H9 (cell line): ENCODE data around the gene CAB39L. TPM values are rescaled to one million over a fixed set of nuclear protein-coding genes. Genes with fewer than 3 reads are reported as not detected.

Source experiments
- DNase-seq: peaks from one replicate; pipeline ENCODE4 v3.0.0-alpha.2; 2017
- H2AFZ ChIP-seq: one replicate; pipeline ENCODE4 v1.6.1; 2013; ENCODE audit warnings: mild to moderate bottlenecking, low read length, control low read depth, moderate library complexity
- H2AK5ac ChIP-seq: 2 replicates; pipeline ENCODE4 v1.6.1; 2013; ENCODE audit warnings: low read length, control low read depth, mixed read lengths; ENCODE audit not compliant: insufficient read length
- H2BK120ac ChIP-seq: one replicate; pipeline ENCODE4 v1.6.1; 2013; ENCODE audit warnings: low read depth, mild to moderate bottlenecking, low read length, control low read depth, inconsistent platforms; ENCODE audit not compliant: poor library complexity, severe bottlenecking
- H2BK12ac ChIP-seq: 2 replicates; pipeline ENCODE4 v1.6.1; 2013; ENCODE audit warnings: low read length, control low read depth, mixed read lengths, low read depth; ENCODE audit not compliant: insufficient read length
- H2BK15ac ChIP-seq: 2 replicates; pipeline ENCODE4 v1.6.1; 2013; ENCODE audit warnings: low read depth, low read length, control low read depth
- H2BK20ac ChIP-seq: one replicate; pipeline ENCODE4 v1.6.1; 2013; ENCODE audit warnings: low read depth, mild to moderate bottlenecking, low read length, control low read depth, inconsistent platforms; ENCODE audit not compliant: poor library complexity, severe bottlenecking
- H2BK5ac ChIP-seq: 2 replicates; pipeline ENCODE4 v1.6.1; 2013; ENCODE audit warnings: low read length, control low read depth, mixed read lengths; ENCODE audit not compliant: insufficient read length
- H3K14ac ChIP-seq: 2 replicates; pipeline ENCODE4 v1.6.1; 2013; ENCODE audit warnings: low read length, control low read depth; ENCODE audit not compliant: insufficient read depth
- H3K18ac ChIP-seq: 2 replicates; pipeline ENCODE4 v1.6.1; 2013; ENCODE audit warnings: low read depth, mild to moderate bottlenecking, mixed read lengths, low read length, control low read depth; ENCODE audit not compliant: insufficient read length
- H3K23ac ChIP-seq: 2 replicates; pipeline ENCODE4 v1.6.1; 2013; ENCODE audit warnings: low read length, control low read depth, mixed read lengths, low read depth; ENCODE audit not compliant: insufficient read length
- H3K23me2 ChIP-seq: 2 replicates; pipeline ENCODE4 v1.6.1; 2013; ENCODE audit warnings: low read depth, mild to moderate bottlenecking, mixed read lengths, low read length, control low read depth; ENCODE audit not compliant: insufficient read length, poor library complexity, severe bottlenecking
- H3K27ac ChIP-seq: 2 replicates; pipeline ENCODE4 v1.5.1; 2013; ENCODE audit warnings: low read length, control low read depth, mixed read lengths, low read depth; ENCODE audit not compliant: insufficient read length
- H3K27me3 ChIP-seq: 2 replicates; pipeline ENCODE4 v1.6.1; 2013; ENCODE audit warnings: low read length, control low read depth, inconsistent platforms; ENCODE audit not compliant: insufficient read depth
- H3K4ac ChIP-seq: 2 replicates; pipeline ENCODE4 v1.6.1; 2013; ENCODE audit warnings: low read depth, mild to moderate bottlenecking, control low read depth, inconsistent platforms, low read length, moderate library complexity
- H3K4me1 ChIP-seq: 2 replicates; pipeline ENCODE4 v1.6.1; 2013; ENCODE audit warnings: low read length, control low read depth, inconsistent platforms; ENCODE audit not compliant: insufficient read depth
- H3K4me2 ChIP-seq: 2 replicates; pipeline ENCODE4 v1.6.1; 2013; ENCODE audit warnings: low read length, control low read depth, mixed read lengths; ENCODE audit not compliant: insufficient read length, insufficient read depth
- H3K56ac ChIP-seq: 2 replicates; pipeline ENCODE4 v1.6.1; 2013; ENCODE audit warnings: low read depth, mild to moderate bottlenecking, mixed read lengths, low read length, control low read depth; ENCODE audit not compliant: insufficient read length
- H3K79me1 ChIP-seq: 2 replicates; pipeline ENCODE4 v1.6.1; 2013; ENCODE audit warnings: low read depth, mild to moderate bottlenecking, moderate library complexity, low read length, control low read depth, inconsistent platforms; ENCODE audit not compliant: insufficient read depth, poor library complexity, severe bottlenecking
- H3K79me2 ChIP-seq: 2 replicates; pipeline ENCODE4 v1.6.1; 2013; ENCODE audit warnings: low read length, control low read depth, inconsistent platforms; ENCODE audit not compliant: insufficient read depth
- H3K9ac ChIP-seq: 2 replicates; pipeline ENCODE4 v1.6.1; 2013; ENCODE audit warnings: low read length, control low read depth, mixed read lengths; ENCODE audit not compliant: insufficient read length; ENCODE audit errors: extremely low read depth
- H3K9me3 ChIP-seq: one replicate; pipeline ENCODE4 v1.6.1; 2013; ENCODE audit warnings: low read depth, low read length, inconsistent platforms; ENCODE audit not compliant: control insufficient read depth
- H3T11ph ChIP-seq: one replicate; pipeline ENCODE4 v1.6.1; 2013; ENCODE audit warnings: mild to moderate bottlenecking, low read length, control low read depth, inconsistent platforms
- H4K20me1 ChIP-seq: one replicate; pipeline ENCODE4 v1.6.1; 2013; ENCODE audit not compliant: control insufficient read depth, insufficient read length, insufficient read depth
- H4K5ac ChIP-seq: 2 replicates; pipeline ENCODE4 v1.6.1; 2013; ENCODE audit warnings: low read depth, mild to moderate bottlenecking, mixed read lengths, low read length, control low read depth; ENCODE audit not compliant: insufficient read length
- H4K8ac ChIP-seq: replicated peaks from 2 replicates; pipeline ENCODE4 v1.6.1; 2013; ENCODE audit warnings: low read length, control low read depth, mixed read lengths, low read depth; ENCODE audit not compliant: insufficient read length
- H4K91ac ChIP-seq: 2 replicates; pipeline ENCODE4 v1.6.1; 2013; ENCODE audit warnings: low read depth, mild to moderate bottlenecking, moderate library complexity, mixed read lengths, low read length, control low read depth; ENCODE audit not compliant: insufficient read length
- H3K27ac Mint-ChIP-seq, 3 experiments: 2 replicates in 2 of 3; 3 replicates in 1 of 3; pipeline ENCODE4 v1.8.0; 2020 to 2021; ENCODE audit warnings: mixed read lengths in 3 of 3, mild to moderate bottlenecking in 1 of 3, moderate library complexity in 1 of 3
- H3K27me3 Mint-ChIP-seq: 2 replicates; pipeline ENCODE4 v1.8.0; 2021; ENCODE audit warnings: low read depth, mild to moderate bottlenecking, moderate library complexity, mixed read lengths
- H3K36me3 Mint-ChIP-seq, 3 experiments: 2 replicates in 2 of 3; 3 replicates in 1 of 3; pipeline ENCODE4 v1.8.0; 2020 to 2021; ENCODE audit warnings: low read depth in 3 of 3, mixed read lengths in 3 of 3; ENCODE audit not compliant: insufficient read depth in 1 of 3
- H3K4me1 Mint-ChIP-seq, 2 experiments: 2 replicates each; pipeline ENCODE4 v1.8.0; 2020; ENCODE audit warnings: mixed read lengths in 2 of 2
- H3K4me3 Mint-ChIP-seq, 2 experiments: 2 replicates in 1 of 2; 3 replicates in 1 of 2; pipeline ENCODE4 v1.8.0; 2020 to 2021; ENCODE audit warnings: mild to moderate bottlenecking in 2 of 2, mixed read lengths in 2 of 2, moderate library complexity in 1 of 2
- H3K9me3 Mint-ChIP-seq, 2 experiments: 2 replicates in 1 of 2; 3 replicates in 1 of 2; pipeline ENCODE4 v1.8.0; 2020; ENCODE audit warnings: mild to moderate bottlenecking in 2 of 2, mixed read lengths in 2 of 2, moderate library complexity in 1 of 2
- CTCF ChIP-seq: fragments of 200-600 bp; sonication (generic); conservative IDR thresholded peaks from 3 replicates; pipeline ENCODE4 v1.8.0; 2021; ENCODE audit warnings: antibody characterized with exemption, mild to moderate bottlenecking
- WGBS: extraction: QIAGEN DNeasy Blood & Tissue Kit; methylation state at CpG from one replicate; pipeline ENCODE4 v1.1.7; 2013; ENCODE audit warnings: missing lambda C conversion rate, low lambda C conversion rate, mixed read lengths; ENCODE audit not compliant: insufficient read length; ENCODE audit errors: extremely low coverage; 5-methylcytosine and 5-hydroxymethylcytosine counted together
- total RNA-seq: library from RNA; stranded (reverse); gene quantifications from 2 replicates; pipeline ENCODE4 v1.2.1, GENCODE V29; 2021

CAB39L gene
- total RNA-seq, 1 experiment from 2014 or later, result 6.0 TPM

- Mint-ChIP-seq H3K4me1 (no peaks in the 10 kb centered on the region), H3K27ac (no peak overlapping the region), H3K36me3 (peaks cover 2 to 11% (median 5%) of the 10 kb centered on the region in 3 experiments; a peak in 4 of 7 replicates), H3K4me3 (no peak overlapping the region), H3K27me3 (no peaks in the 10 kb centered on the region), H3K9me3 (no peaks in the 10 kb centered on the region)
- Histone ChIP-seq H3K9me3 (no peaks in the 10 kb centered on the region), H4K91ac (no peak overlapping the region), H3K14ac (no peak overlapping the region), H3K4me1 (no peaks in the 10 kb centered on the region), H2BK15ac (no peak overlapping the region), H2BK120ac (no peak overlapping the region), H3K56ac (no peak overlapping the region), H4K20me1 (no peaks in the 10 kb centered on the region), H3K79me2 (no peaks in the 10 kb centered on the region), H3K23ac (no peak overlapping the region), H3K4me2 (no peak overlapping the region), H3K23me2 (no peaks in the 10 kb centered on the region), H3T11ph (no peak overlapping the region), H3K18ac (no peak overlapping the region), H2BK5ac (no peak overlapping the region), H3K27me3 (no peaks in the 10 kb centered on the region), H3K79me1 (no peaks in the 10 kb centered on the region), H2AFZ (no peak overlapping the region), H3K27ac (no peak overlapping the region), H3K9ac (no peak overlapping the region), H4K5ac (no peak overlapping the region), H2BK20ac (no peak overlapping the region), H4K8ac (no peak overlapping the region), H2AK5ac (no peak overlapping the region), H2BK12ac (no peak overlapping the region), H3K4ac (no peak overlapping the region)
- TF ChIP-seq CTCF, result no peak
- no peak for DNase-seq
- WGBS, result no CpG with 5 or more reads among the region's 7 CpGs
Observed at GRCh38 chr13:49476529-49476928, 32.7 kb upstream of the CAB39L start.
